K562 (cell line): ENCODE results near the gene PITHD1. TPM values are rescaled to one million over a fixed set of nuclear protein-coding genes. Genes with fewer than 3 reads are reported as not detected.

Experiments
- BHLHE40 ChIP-seq: IDR thresholded peaks from 2 replicates; pipeline ENCODE4 v1.6.1; 2011; ENCODE audit warnings: low read length, improper control_type of control experiment
- ETV1 ChIP-seq: fragments of 450-650 bp; conservative IDR thresholded peaks from 2 replicates; pipeline ENCODE4 v1.6.1; 2016; ENCODE audit warnings: missing genetic modification characterization, control low read depth, low read depth, missing compliant biosample characterization
- FOXK1 ChIP-seq: sonication (generic); formaldehyde crosslinking; IDR thresholded peaks from 2 replicates; pipeline ENCODE4 v1.8.0; 2022; ENCODE audit warnings: missing genetic modification reagents, mild to moderate bottlenecking, borderline replicate concordance
- GATAD2B ChIP-seq: fragments of 450-650 bp; IDR thresholded peaks from 2 replicates; pipeline ENCODE4 v1.6.1; 2017; ENCODE audit warnings: mild to moderate bottlenecking, borderline replicate concordance
- KDM5B ChIP-seq: fragments of 200-600 bp; sonication (generic); IDR thresholded peaks from 2 replicates; pipeline ENCODE4 v1.6.1; 2012; ENCODE audit warnings: low read depth, mild to moderate bottlenecking, moderate library complexity, low read length, control low read depth, inconsistent platforms; ENCODE audit not compliant: insufficient replicate concordance
- NELFE ChIP-seq: IDR thresholded peaks from 2 replicates; pipeline ENCODE4 v1.6.1; 2011; ENCODE audit warnings: mild to moderate bottlenecking; ENCODE audit not compliant: insufficient read depth, insufficient read length
- NR2F6 ChIP-seq: fragments of 450-650 bp; formaldehyde crosslinking; IDR thresholded peaks from 2 replicates; pipeline ENCODE4 v1.4.0; 2020; ENCODE audit warnings: mild to moderate bottlenecking
- OTX1 ChIP-seq: fragments of 450-650 bp; formaldehyde crosslinking; IDR thresholded peaks from 2 replicates; pipeline ENCODE4 v1.4.0; 2022; ENCODE audit warnings: mild to moderate bottlenecking
- PPARD ChIP-seq: fragments of 250-450 bp; sonication (Bioruptor Pico); IDR thresholded peaks from 2 replicates; pipeline ENCODE4 v1.8.0; 2022; ENCODE audit warnings: inconsistent platforms, mild to moderate bottlenecking, moderate library complexity
- SREBF1 ChIP-seq: fragments of 150-350 bp; IDR thresholded peaks from 2 replicates; pipeline ENCODE4 v1.6.1; 2014; ENCODE audit warnings: antibody characterized with exemption, low read depth, low read length, borderline replicate concordance
- TBP ChIP-seq: optimal IDR thresholded peaks from 2 replicates; pipeline ENCODE3; 2011; ENCODE audit warnings: low read depth, low read length, improper control_type of control experiment
- TCF7 ChIP-seq: sonication (generic); IDR thresholded peaks from 2 replicates; pipeline ENCODE4 v1.6.1; 2016; ENCODE audit warnings: antibody characterized with exemption, borderline replicate concordance
- ZFPM2 ChIP-seq: fragments of 250-450 bp; sonication (Bioruptor Pico); IDR thresholded peaks from 2 replicates; pipeline ENCODE4 v1.5.1; 2022; ENCODE audit warnings: mild to moderate bottlenecking
- ZNF134 ChIP-seq: fragments of 250-450 bp; sonication (Bioruptor Pico); conservative IDR thresholded peaks from 2 replicates; pipeline ENCODE4 v1.4.0; 2020
- ZNF217 ChIP-seq: sonication (generic); formaldehyde crosslinking; IDR thresholded peaks from 2 replicates; pipeline ENCODE4 v1.8.0; 2022; ENCODE audit warnings: mild to moderate bottlenecking, missing genetic modification reagents
- ZNF3 ChIP-seq: fragments of 250-450 bp; sonication (Bioruptor Pico); IDR thresholded peaks from 2 replicates; pipeline ENCODE4 v1.5.0; 2021; ENCODE audit warnings: mild to moderate bottlenecking, moderate library complexity
- polyA plus RNA-seq, 8 experiments: library from polyadenylated mRNA; depleted of rRNA in 4 of 8; stranded (reverse) in 5 of 8; unstranded in 3 of 8; fragments of >200 nt; fragmentation: Nextera tagmentation in 2 of 8; fragmentation: Illumina TruSeq in 1 of 8; extraction: Ambion mirVana in 2 of 8; extraction: Trizol in 1 of 8; gene quantifications; 2 replicates each; pipeline versions ENCODE4 v1.2.1 to v1.2.3, GENCODE V29; 2011 to 2014; ENCODE audit warnings: inconsistent platforms in 1 of 8, missing spikeins in 1 of 8
- total RNA-seq, 7 experiments: library from RNA; depleted of rRNA in 6 of 7; stranded (reverse); fragments of >200 nt in 6 of 7; fragmentation: Illumina TruSeq in 2 of 7; extraction: Trizol in 2 of 7; gene quantifications; 2 replicates each; pipeline versions ENCODE4 v1.2.1 to v1.2.3, GENCODE V29; 2011 to 2021; ENCODE audit warnings: low replicate concordance in 1 of 7
- TF ChIP-seq, protein P1 (sequence below): sonication (generic); formaldehyde crosslinking; IDR thresholded peaks from 2 replicates; pipeline ENCODE4 v1.8.1; 2023; ENCODE audit warnings: missing genetic modification reagents, mild to moderate bottlenecking, borderline replicate concordance
- TF ChIP-seq, protein P2 (sequence below): fragments of 250-450 bp; sonication (Bioruptor Pico); IDR thresholded peaks from 2 replicates; pipeline ENCODE4 v1.4.0; 2020; ENCODE audit warnings: mild to moderate bottlenecking, moderate library complexity

The PITHD1 gene
- total and polyA plus RNA-seq, 9 of the 15 experiments (the other 6 are each of a cell fraction or from before 2014, with no cell fraction given), result 46.5 to 175 (median 149) TPM

DNA sequence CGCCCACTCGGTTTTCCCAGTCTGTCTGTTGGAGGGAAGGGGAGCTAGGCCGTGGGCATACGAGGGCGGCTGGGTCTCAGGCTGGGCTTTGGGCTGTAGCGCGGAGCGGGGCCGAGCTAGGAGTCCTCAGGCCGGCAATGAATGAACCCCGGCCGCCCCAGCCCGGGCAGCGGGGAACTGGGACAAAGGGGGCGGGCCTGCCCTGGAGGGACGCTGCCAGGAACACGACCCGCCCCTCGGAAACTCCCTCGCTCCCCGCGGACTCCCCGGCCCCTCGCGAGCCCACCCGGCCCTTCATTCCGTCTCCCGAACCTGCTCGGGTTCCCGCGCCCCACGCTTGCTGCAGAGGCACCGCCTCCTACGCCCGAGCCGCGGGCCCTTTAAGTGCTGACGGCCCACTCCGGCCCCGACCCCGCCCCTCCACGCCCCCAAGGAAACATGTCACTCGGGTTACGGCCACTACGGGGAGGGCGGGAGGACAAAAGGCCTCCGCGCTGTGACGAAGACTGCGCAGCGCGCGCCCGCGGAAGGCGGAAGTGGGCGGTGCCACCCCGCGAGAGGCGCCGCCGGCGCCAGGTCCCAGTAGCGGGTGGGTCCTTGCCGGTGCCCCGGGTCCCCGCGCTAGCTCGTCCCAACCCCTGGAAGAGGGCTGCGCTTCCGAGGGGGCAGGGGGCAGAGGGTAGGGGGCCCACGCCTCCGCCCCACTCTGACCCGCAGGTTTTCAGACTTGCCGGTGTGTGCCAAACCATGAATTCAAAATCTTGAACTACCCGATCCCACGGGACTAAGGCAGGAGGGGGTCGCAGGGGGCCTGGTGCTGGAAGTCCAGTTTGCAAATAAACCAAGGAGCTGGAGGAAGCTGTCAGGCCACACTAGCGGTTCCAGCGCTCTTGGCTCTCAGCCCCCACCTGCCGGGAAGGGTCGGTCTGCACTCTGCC is 22.5 kb downstream of the PITHD1 start, which contains the start of gene GALE (continued):
- peak; percentile 68; the same call in 1 of the 2 replicates for TF ChIP-seq TCF7
- TF ChIP-seq FOXK1 (CRISPR knock-in tag), result peak; percentile 87; the same call in 1 of the 2 replicates
- TF ChIP-seq NELFE, result no peak
- TF ChIP-seq PPARD (CRISPR knock-in tag), result no peak
- TF ChIP-seq ZFPM2 (CRISPR knock-in tag), result no peak
- TF ChIP-seq NR2F6 (CRISPR knock-in tag), result no peak
- no peak for TF ChIP-seq ZNF217 (CRISPR knock-in tag)
- no peak for TF ChIP-seq OTX1 (CRISPR knock-in tag)
- TF ChIP-seq SREBF1, result peak; percentile 75; the same call in 1 of the 2 replicates
- TF ChIP-seq GATAD2B, result peak; percentile 89; the same call in 1 of the 2 replicates
- TF ChIP-seq, protein P1, sequence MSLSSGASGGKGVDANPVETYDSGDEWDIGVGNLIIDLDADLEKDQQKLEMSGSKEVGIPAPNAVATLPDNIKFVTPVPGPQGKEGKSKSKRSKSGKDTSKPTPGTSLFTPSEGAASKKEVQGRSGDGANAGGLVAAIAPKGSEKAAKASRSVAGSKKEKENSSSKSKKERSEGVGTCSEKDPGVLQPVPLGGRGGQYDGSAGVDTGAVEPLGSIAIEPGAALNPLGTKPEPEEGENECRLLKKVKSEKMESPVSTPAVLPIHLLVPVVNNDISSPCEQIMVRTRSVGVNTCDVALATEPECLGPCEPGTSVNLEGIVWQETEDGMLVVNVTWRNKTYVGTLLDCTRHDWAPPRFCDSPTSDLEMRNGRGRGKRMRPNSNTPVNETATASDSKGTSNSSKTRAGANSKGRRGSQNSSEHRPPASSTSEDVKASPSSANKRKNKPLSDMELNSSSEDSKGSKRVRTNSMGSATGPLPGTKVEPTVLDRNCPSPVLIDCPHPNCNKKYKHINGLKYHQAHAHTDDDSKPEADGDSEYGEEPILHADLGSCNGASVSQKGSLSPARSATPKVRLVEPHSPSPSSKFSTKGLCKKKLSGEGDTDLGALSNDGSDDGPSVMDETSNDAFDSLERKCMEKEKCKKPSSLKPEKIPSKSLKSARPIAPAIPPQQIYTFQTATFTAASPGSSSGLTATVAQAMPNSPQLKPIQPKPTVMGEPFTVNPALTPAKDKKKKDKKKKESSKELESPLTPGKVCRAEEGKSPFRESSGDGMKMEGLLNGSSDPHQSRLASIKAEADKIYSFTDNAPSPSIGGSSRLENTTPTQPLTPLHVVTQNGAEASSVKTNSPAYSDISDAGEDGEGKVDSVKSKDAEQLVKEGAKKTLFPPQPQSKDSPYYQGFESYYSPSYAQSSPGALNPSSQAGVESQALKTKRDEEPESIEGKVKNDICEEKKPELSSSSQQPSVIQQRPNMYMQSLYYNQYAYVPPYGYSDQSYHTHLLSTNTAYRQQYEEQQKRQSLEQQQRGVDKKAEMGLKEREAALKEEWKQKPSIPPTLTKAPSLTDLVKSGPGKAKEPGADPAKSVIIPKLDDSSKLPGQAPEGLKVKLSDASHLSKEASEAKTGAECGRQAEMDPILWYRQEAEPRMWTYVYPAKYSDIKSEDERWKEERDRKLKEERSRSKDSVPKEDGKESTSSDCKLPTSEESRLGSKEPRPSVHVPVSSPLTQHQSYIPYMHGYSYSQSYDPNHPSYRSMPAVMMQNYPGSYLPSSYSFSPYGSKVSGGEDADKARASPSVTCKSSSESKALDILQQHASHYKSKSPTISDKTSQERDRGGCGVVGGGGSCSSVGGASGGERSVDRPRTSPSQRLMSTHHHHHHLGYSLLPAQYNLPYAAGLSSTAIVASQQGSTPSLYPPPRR (CRISPR knock-in tag), result no peak; the same call in 1 of the 2 replicates
- TF ChIP-seq TBP, result peak; percentile 70
- TF ChIP-seq ZNF134, result no peak
- TF ChIP-seq, protein P2, sequence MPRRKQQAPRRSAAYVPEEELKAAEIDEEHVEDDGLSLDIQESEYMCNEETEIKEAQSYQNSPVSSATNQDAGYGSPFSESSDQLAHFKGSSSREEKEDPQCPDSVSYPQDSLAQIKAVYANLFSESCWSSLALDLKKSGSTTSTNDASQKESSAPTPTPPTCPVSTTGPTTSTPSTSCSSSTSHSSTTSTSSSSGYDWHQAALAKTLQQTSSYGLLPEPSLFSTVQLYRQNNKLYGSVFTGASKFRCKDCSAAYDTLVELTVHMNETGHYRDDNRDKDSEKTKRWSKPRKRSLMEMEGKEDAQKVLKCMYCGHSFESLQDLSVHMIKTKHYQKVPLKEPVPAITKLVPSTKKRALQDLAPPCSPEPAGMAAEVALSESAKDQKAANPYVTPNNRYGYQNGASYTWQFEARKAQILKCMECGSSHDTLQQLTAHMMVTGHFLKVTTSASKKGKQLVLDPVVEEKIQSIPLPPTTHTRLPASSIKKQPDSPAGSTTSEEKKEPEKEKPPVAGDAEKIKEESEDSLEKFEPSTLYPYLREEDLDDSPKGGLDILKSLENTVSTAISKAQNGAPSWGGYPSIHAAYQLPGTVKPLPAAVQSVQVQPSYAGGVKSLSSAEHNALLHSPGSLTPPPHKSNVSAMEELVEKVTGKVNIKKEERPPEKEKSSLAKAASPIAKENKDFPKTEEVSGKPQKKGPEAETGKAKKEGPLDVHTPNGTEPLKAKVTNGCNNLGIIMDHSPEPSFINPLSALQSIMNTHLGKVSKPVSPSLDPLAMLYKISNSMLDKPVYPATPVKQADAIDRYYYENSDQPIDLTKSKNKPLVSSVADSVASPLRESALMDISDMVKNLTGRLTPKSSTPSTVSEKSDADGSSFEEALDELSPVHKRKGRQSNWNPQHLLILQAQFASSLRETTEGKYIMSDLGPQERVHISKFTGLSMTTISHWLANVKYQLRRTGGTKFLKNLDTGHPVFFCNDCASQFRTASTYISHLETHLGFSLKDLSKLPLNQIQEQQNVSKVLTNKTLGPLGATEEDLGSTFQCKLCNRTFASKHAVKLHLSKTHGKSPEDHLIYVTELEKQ, result no peak
- no peak for TF ChIP-seq BHLHE40
- no peak for TF ChIP-seq ZNF3 (CRISPR knock-in tag)
- TF ChIP-seq KDM5B, result peak; percentile 77
- peak; percentile 85 for TF ChIP-seq ETV1 (tag)
